A549 (cell line): ENCODE data around the gene INSL3. TPM values are rescaled to one million over a fixed set of nuclear protein-coding genes. Genes with fewer than 3 reads are reported as not detected.
"Not testable (repeated sequence)": the region's sequence is repeated elsewhere in the genome, so short reads cannot be mapped to it uniquely, and the experiment has no call there.

Source experiments
- ATAC-seq, 2 experiments: fragments of 200-7000 bp in 1 of 2; fragments of >200 bp in 1 of 2; cut with Nextera tagmentation in 1 of 2; cut with Tn5 transposase in 1 of 2; 3 replicates each; pipeline versions ENCODE4 v1.8.0 to v1.9.1; 2018 to 2020; ENCODE audit warnings: mild to moderate bottlenecking in 1 of 2, moderate library complexity in 1 of 2
- CTCF ChIA-PET: fragments of 300-600 bp; sonication (Branson Sonifier 250); formaldehyde crosslinking; extraction: SDS; loops from one replicate; lab custom pipeline; 2021; ENCODE audit warnings: antibody characterized with exemption, inconsistent platforms; lab: Yijun Ruan, JAX
- POLR2A ChIA-PET: fragments of 350-600 bp; formaldehyde crosslinking; extraction: SDS; loops from one replicate; lab custom pipeline; 2021; ENCODE audit warnings: antibody characterized with exemption, inconsistent platforms; lab: Yijun Ruan, JAX
- DNase-seq, 2 experiments: peaks; one replicate each; pipeline versions ENCODE4 v3.0.0 to v3.0.0-alpha.2; 2011 to 2016; ENCODE audit warnings: low read depth in 1 of 2, low spot score in 1 of 2
- FAIRE-seq: peaks from 2 replicates; lab custom pipeline; 2011; peaks lifted over from hg19 to GRCh38; lab: Jason Lieb, UNC
- H3K27ac ChIP-seq, 2 experiments: fragments of >200 bp; sonication (Bioruptor Twin); formaldehyde crosslinking; 3 replicates each; pipeline ENCODE4 v1.5.1; 2016 to 2017
- H3K4me1 ChIP-seq: fragments of >200 bp; sonication (Bioruptor Twin); formaldehyde crosslinking; 3 replicates; pipeline ENCODE4 v1.6.1; 2016
- H3K4me2 ChIP-seq: fragments of >200 bp; sonication (Bioruptor Twin); formaldehyde crosslinking; 3 replicates; pipeline ENCODE4 v1.6.1; 2016
- H3K4me3 ChIP-seq: fragments of >200 bp; sonication (Bioruptor Twin); formaldehyde crosslinking; 3 replicates; pipeline ENCODE4 v1.5.1; 2016
- H3K9me3 ChIP-seq: fragments of >200 bp; sonication (Bioruptor Twin); formaldehyde crosslinking; 3 replicates; pipeline ENCODE4 v1.6.1; 2016
- ATOH8 ChIP-seq: fragments of 250-450 bp; sonication (Bioruptor Pico); IDR thresholded peaks from 2 replicates; pipeline ENCODE4 v1.5.0; 2020; ENCODE audit warnings: low read depth, mild to moderate bottlenecking, moderate library complexity
- BCL3 ChIP-seq: fragments of >200 bp; sonication (Bioruptor Twin); formaldehyde crosslinking; IDR thresholded peaks from 3 replicates; pipeline ENCODE4 v1.6.1; 2016
- BHLHE40 ChIP-seq: IDR thresholded peaks from 2 replicates; pipeline ENCODE4 v1.6.1; 2012; ENCODE audit warnings: low read depth, low read length, inconsistent platforms
- CBX2 ChIP-seq: fragments of 200-600 bp; sonication (generic); IDR thresholded peaks from 2 replicates; pipeline ENCODE4 v1.6.1; 2016; ENCODE audit warnings: low read depth, mild to moderate bottlenecking, borderline replicate concordance
- CEBPB ChIP-seq, 2 experiments: fragments of >200 bp in 1 of 2; sonication (Bioruptor Twin) in 1 of 2; formaldehyde crosslinking in 1 of 2; IDR thresholded peaks; 2 replicates each; pipeline ENCODE4 v1.6.1; 2012 to 2016
- HDAC2 ChIP-seq: fragments of 200-600 bp; sonication (generic); IDR thresholded peaks from 2 replicates; pipeline ENCODE4 v1.6.1; 2016
- HEYL ChIP-seq: fragments of 250-450 bp; sonication (Bioruptor Pico); IDR thresholded peaks from 2 replicates; pipeline ENCODE4 v1.8.0; 2021; ENCODE audit warnings: mild to moderate bottlenecking, moderate library complexity
- JUN ChIP-seq, 2 experiments: fragments of >200 bp; sonication (Bioruptor Twin); formaldehyde crosslinking; IDR thresholded peaks; 2 replicates in 1 of 2; 3 replicates in 1 of 2; pipeline ENCODE4 v1.6.1; 2016 to 2017
- KDM1A ChIP-seq: fragments of 200-600 bp; sonication (generic); IDR thresholded peaks from 2 replicates; pipeline ENCODE4 v1.6.1; 2016; ENCODE audit warnings: low read depth, mild to moderate bottlenecking
- PHF8 ChIP-seq: fragments of 200-600 bp; sonication (generic); IDR thresholded peaks from 2 replicates; pipeline ENCODE4 v1.6.1; 2016; ENCODE audit warnings: low read depth, mild to moderate bottlenecking, antibody characterized with exemption, moderate library complexity, borderline replicate concordance
- POLR2A ChIP-seq: IDR thresholded peaks from 2 replicates; pipeline ENCODE4 v1.6.1; 2012; ENCODE audit warnings: mild to moderate bottlenecking, low read length
- SREBF2 ChIP-seq: fragments of 450-650 bp; IDR thresholded peaks from 2 replicates; pipeline ENCODE4 v1.6.1; 2014; ENCODE audit warnings: mild to moderate bottlenecking, moderate library complexity
- TFCP2L1 ChIP-seq: fragments of 250-450 bp; sonication (Bioruptor Pico); IDR thresholded peaks from 2 replicates; pipeline ENCODE4 v1.5.0; 2021; ENCODE audit warnings: mild to moderate bottlenecking
- TP53 ChIP-seq: fragments of 250-450 bp; sonication (Bioruptor Pico); IDR thresholded peaks from 2 replicates; pipeline ENCODE4 v1.5.0; 2021; ENCODE audit warnings: mild to moderate bottlenecking, moderate library complexity
- ZC3H11A ChIP-seq: fragments of 450-650 bp; IDR thresholded peaks from 2 replicates; pipeline ENCODE4 v1.6.1; 2014; ENCODE audit warnings: antibody characterized with exemption, mild to moderate bottlenecking
- WGBS: methylation state at CpG from one replicate; pipeline ENCODE4 v1.1.6; 2017; ENCODE audit errors: missing lambda C conversion rate; 5-methylcytosine and 5-hydroxymethylcytosine counted together
- polyA plus RNA-seq, 4 experiments: library from polyadenylated mRNA; depleted of rRNA in 3 of 4; stranded (reverse); fragments of >200 nt; fragmentation: RNase III in 1 of 4; extraction: RNeasy Plus Mini Kit Qiagen cat#74134 plus additional on column Dnase treatment in 1 of 4; gene quantifications; 2 replicates in 3 of 4; 3 replicates in 1 of 4; pipeline ENCODE4 v1.2.3, GENCODE V29; 2011 to 2017
- TF ChIP-seq, protein P1 (sequence below): IDR thresholded peaks from 2 replicates; pipeline ENCODE4 v1.6.1; 2012
- TF ChIP-seq, protein P2 (sequence below): fragments of 200-600 bp; sonication (generic); IDR thresholded peaks from 2 replicates; pipeline ENCODE4 v1.6.1; 2016; ENCODE audit warnings: antibody characterized with exemption, mild to moderate bottlenecking, moderate library complexity
- TF ChIP-seq, protein P3 (sequence below): IDR thresholded peaks from 2 replicates; pipeline ENCODE4 v1.6.1; 2012; ENCODE audit warnings: low read depth, borderline replicate concordance

INSL3 gene
- polyA plus RNA-seq, 2 of the 4 experiments (the other 2 are of a cell fraction) = 0.25 to 0.27 TPM

DNA sequence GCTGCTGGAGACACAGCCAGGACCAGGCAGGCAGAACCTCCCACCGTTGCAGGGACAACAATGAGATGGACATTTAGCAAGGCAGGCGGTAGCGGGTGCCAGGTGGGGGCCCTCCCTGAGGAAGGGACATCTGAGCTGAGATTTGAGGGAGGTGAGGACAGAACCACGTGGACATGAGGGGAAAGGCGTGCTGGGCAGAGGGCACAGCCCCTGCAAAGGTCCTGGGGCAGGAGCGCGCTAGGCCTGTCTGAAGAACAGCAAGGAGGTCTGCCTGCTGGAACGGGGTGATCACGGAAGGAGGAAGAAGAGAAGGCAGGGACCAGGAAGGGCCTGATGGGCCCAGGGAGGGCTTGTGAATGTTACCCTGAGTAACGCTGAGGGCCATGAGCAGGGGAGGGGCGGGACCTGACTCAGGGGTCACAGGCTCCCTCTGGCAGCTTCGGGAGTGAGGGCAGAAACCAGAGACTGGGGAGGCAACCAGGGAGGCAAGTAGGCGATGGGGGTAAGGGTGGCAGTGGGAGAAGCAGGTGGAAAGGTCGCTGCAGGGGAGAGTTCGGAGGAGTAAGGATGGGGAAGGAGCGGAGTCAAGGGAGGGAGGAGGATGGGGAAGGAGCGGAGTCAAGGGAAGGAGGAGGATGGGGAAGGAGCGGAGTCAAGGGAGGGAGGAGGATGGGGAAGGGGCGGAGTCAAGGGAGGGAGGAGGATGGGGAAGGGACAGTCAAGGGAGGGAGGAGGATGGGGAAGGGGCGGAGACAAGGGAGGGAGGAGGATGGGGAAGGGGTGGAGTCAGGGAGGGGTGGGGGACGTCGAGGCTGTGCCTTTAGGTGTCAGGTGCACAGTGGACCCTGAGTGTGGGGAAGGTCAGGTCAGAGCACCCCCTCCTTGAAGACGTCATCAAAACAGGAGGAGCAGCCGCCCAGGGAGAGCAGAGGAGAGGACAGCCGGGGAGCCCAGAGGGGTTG is 42.1 kb downstream of the INSL3 start:
- peak; percentile 79; the same call in 1 of the 2 replicates for TF ChIP-seq HDAC2
- TF ChIP-seq ZC3H11A = no peak
- TF ChIP-seq, protein P1, sequence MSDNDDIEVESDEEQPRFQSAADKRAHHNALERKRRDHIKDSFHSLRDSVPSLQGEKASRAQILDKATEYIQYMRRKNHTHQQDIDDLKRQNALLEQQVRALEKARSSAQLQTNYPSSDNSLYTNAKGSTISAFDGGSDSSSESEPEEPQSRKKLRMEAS = peak; percentile 42
- TF ChIP-seq KDM1A = peak; percentile 91
- Histone ChIP-seq H3K9me3 (no peaks in the 10 kb centered on the region), H3K4me3 (peak overlapping the region; percentile 56), H3K4me2 (peak overlapping the region; percentile 99), H3K27ac (peak overlapping the region; percentile 77 to 93), H3K4me1 (peaks cover 4% of the 10 kb centered on the region; the same call in 1 of the 3 replicates)
- CTCF ChIA-PET = interaction anchor here (2.0 kb wide), 1 partner anchor 13 kb away, joined by 4 read pairs; no protein-coding TSS in a partner anchor
- FAIRE-seq = no peak
- POLR2A ChIA-PET = no interaction called here
- peak; percentile 52 to 90 for DNase-seq
- WGBS = 16% methylated on average over 19 of the region's 25 CpGs
- peak; percentile 45 to 52 for ATAC-seq

GRCh38 chr19:17778251-17778967 is 42.9 kb downstream of the INSL3 start:
- H3K4me2 ChIP-seq = peak overlapping the region; percentile 99
- TF ChIP-seq, protein P2, sequence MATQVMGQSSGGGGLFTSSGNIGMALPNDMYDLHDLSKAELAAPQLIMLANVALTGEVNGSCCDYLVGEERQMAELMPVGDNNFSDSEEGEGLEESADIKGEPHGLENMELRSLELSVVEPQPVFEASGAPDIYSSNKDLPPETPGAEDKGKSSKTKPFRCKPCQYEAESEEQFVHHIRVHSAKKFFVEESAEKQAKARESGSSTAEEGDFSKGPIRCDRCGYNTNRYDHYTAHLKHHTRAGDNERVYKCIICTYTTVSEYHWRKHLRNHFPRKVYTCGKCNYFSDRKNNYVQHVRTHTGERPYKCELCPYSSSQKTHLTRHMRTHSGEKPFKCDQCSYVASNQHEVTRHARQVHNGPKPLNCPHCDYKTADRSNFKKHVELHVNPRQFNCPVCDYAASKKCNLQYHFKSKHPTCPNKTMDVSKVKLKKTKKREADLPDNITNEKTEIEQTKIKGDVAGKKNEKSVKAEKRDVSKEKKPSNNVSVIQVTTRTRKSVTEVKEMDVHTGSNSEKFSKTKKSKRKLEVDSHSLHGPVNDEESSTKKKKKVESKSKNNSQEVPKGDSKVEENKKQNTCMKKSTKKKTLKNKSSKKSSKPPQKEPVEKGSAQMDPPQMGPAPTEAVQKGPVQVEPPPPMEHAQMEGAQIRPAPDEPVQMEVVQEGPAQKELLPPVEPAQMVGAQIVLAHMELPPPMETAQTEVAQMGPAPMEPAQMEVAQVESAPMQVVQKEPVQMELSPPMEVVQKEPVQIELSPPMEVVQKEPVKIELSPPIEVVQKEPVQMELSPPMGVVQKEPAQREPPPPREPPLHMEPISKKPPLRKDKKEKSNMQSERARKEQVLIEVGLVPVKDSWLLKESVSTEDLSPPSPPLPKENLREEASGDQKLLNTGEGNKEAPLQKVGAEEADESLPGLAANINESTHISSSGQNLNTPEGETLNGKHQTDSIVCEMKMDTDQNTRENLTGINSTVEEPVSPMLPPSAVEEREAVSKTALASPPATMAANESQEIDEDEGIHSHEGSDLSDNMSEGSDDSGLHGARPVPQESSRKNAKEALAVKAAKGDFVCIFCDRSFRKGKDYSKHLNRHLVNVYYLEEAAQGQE = no peak
- TF ChIP-seq BHLHE40 (no peak), TFCP2L1 (CRISPR knock-in tag) (no peak), CEBPB (IDR thresholded peaks at IDR 0.05) (no peak), PHF8 (0 out of 2 replicates have a peak, but pooled peaks have one; percentile 28), ATOH8 (CRISPR knock-in tag) (no peak), JUN (IDR thresholded peaks at IDR 0.05) (0 out of 5 replicates have a peak, but pooled peaks of 1 of the 2 experiments have one; percentile 32), POLR2A (0 out of 2 replicates have a peak, but pooled peaks have one; percentile 13), CBX2 (no peak), SREBF2 (no peak), HEYL (CRISPR knock-in tag) (no peak), BCL3 (no peak), TP53 (CRISPR knock-in tag) (no peak)
- TF ChIP-seq, protein P1 = peak; percentile 84
- TF ChIP-seq, protein P3, sequence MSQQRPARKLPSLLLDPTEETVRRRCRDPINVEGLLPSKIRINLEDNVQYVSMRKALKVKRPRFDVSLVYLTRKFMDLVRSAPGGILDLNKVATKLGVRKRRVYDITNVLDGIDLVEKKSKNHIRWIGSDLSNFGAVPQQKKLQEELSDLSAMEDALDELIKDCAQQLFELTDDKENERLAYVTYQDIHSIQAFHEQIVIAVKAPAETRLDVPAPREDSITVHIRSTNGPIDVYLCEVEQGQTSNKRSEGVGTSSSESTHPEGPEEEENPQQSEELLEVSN = peak; percentile 54; the same call in 1 of the 2 replicates
- ChIA-PET POLR2A (no interaction called here), CTCF (interaction anchor here (1.5 to 2.0 kb wide), 2 partner anchors 12 kb away, joined by 4 to 9 read pairs; no protein-coding TSS in a partner anchor)
- peak; percentile 79 to 87 for ATAC-seq
- peak overlapping the region; percentile 77 to 93 for H3K27ac ChIP-seq
- WGBS = 2% methylated on average over 10 of the region's 37 CpGs
- peak; percentile 62 to 94 for DNase-seq
- H3K4me3 ChIP-seq = peak overlapping the region; percentile 56
- no peak for FAIRE-seq
- H3K4me1 ChIP-seq = peaks cover 4% of the 10 kb centered on the region; the same call in 1 of the 3 replicates
- H3K9me3 ChIP-seq = no peaks in the 10 kb centered on the region

DNA sequence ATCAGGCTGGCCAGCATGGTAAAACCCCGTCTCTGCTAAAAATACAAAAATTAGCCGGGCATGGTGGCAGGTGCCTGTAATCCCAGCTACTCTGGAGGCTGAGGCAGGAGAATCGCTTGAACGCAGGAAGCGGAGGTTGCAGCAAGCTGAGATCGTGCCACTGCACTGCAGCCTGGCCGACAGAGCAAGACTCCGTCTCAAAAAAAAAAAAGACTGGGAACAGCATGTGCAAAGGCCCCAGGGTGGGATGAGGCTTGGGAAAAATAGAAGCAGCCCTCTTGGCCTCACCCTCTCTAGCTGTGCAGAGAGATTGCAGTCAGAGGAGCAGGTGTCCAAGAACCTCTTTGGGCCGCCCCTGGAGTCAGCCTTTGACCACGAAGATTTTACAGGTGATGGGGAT is 43.5 kb downstream of the INSL3 start:
- ATAC-seq, H3K27ac ChIP-seq, POLR2A ChIA-PET, FAIRE-seq, DNase-seq, H3K4me1 ChIP-seq, H3K4me2 ChIP-seq, H3K9me3 ChIP-seq, H3K4me3 ChIP-seq: not testable (repeated sequence)
- 74% methylated on average over 10 of the region's 10 CpGs for WGBS
- CTCF ChIA-PET = interaction anchor here (1.5 kb wide), 1 partner anchor 11 kb away, joined by 9 read pairs; no protein-coding TSS in a partner anchor
